ENCODE results near the gene LIN7A. TPM values are rescaled to one million over a fixed set of nuclear protein-coding genes. Genes with fewer than 3 reads are reported as not detected.
A peak's percentile ranks its signal among the peaks of the same experiment; 100 is the strongest.

The LIN7A gene
- total and polyA plus RNA-seq, 2 donors (not counting 1 experiment from before 2014, with no cell fraction given) = 22.8 to 35.3 TPM

GRCh38 chr12:80849337-80849736, 88.4 kb downstream of the LIN7A start:
- Histone ChIP-seq H3K79me2 (ENCODE audit: control insufficient read depth, insufficient read depth, low read length) (no peaks in the 10 kb centered on the region), H3K4me3 (replicated peaks in 1 of 4; ENCODE audit: control extremely low read depth in 1 of 4, insufficient read depth in 1 of 4, low read depth in 3 of 4, low read length in 4 of 4) (no peak overlapping the region), H3K4me1 (ENCODE audit: control insufficient read depth, extremely low read depth, insufficient read depth, low read length) (no peaks in the 10 kb centered on the region), H3K4me2 (ENCODE audit: extremely low read depth, insufficient read depth, low read length) (no peak overlapping the region), H2AFZ (ENCODE audit: low read length) (no peak overlapping the region), H4K20me1 (ENCODE audit: control insufficient read depth, extremely low read depth, insufficient read depth, low read length) (no peaks in the 10 kb centered on the region), H3K27me3 (ENCODE audit: control insufficient read depth, insufficient read depth, low read length) (no peaks in the 10 kb centered on the region), H3K27ac (ENCODE audit: insufficient read depth, low read length) (no peak overlapping the region), H3K9me3 (ENCODE audit: control insufficient read depth, insufficient read depth, low read depth, low read length) (no peaks in the 10 kb centered on the region), H3K9ac (ENCODE audit: insufficient read depth, low read length) (no peak overlapping the region), H3K36me3 (ENCODE audit: control insufficient read depth, insufficient read depth, low read length) (no peaks in the 10 kb centered on the region)
- TF ChIP-seq CTCF (conservative IDR thresholded peaks at IDR 0.05 in 1 of 2, IDR thresholded peaks at IDR 0.05 in 1 of 2; ENCODE audit: low read depth in 1 of 2, low read length in 2 of 2) = no peak
- TF ChIP-seq EZH2 (IDR thresholded peaks at IDR 0.05; ENCODE audit: low read length, missing control alignments) = no peak
- DNase-seq (ENCODE audit: low read depth in 2 of 2) = no peak

- Histone ChIP-seq H4K20me1 (ENCODE audit: control insufficient read depth, extremely low read depth, insufficient read depth, low read length) (no peaks in the 10 kb centered on the region), H2AFZ (ENCODE audit: low read length) (no peak overlapping the region), H3K79me2 (ENCODE audit: control insufficient read depth, insufficient read depth, low read length) (no peaks in the 10 kb centered on the region), H3K9ac (ENCODE audit: insufficient read depth, low read length) (no peak overlapping the region), H3K9me3 (ENCODE audit: control insufficient read depth, insufficient read depth, low read depth, low read length) (no peaks in the 10 kb centered on the region), H3K4me2 (ENCODE audit: extremely low read depth, insufficient read depth, low read length) (no peak overlapping the region), H3K27me3 (ENCODE audit: control insufficient read depth, insufficient read depth, low read length) (no peaks in the 10 kb centered on the region), H3K4me1 (ENCODE audit: control insufficient read depth, extremely low read depth, insufficient read depth, low read length) (no peaks in the 10 kb centered on the region), H3K4me3 (replicated peaks in 1 of 4; ENCODE audit: control extremely low read depth in 1 of 4, insufficient read depth in 1 of 4, low read depth in 3 of 4, low read length in 4 of 4) (no peak overlapping the region), H3K27ac (ENCODE audit: insufficient read depth, low read length) (no peak overlapping the region), H3K36me3 (ENCODE audit: control insufficient read depth, insufficient read depth, low read length) (no peaks in the 10 kb centered on the region)
- DNase-seq (ENCODE audit: low read depth in 2 of 2) = peak in 1 of 2 donors; percentile 42
- TF ChIP-seq CTCF (conservative IDR thresholded peaks at IDR 0.05 in 1 of 2, IDR thresholded peaks at IDR 0.05 in 1 of 2; ENCODE audit: low read depth in 1 of 2, low read length in 2 of 2) (no peak), EZH2 (IDR thresholded peaks at IDR 0.05; ENCODE audit: low read length, missing control alignments) (no peak)
Observed at GRCh38 chr12:80848858-80849257, 88.9 kb downstream of the LIN7A start.

GRCh38 chr12:80847575-80847974, 90.2 kb downstream of the LIN7A start:
- H3K27ac ChIP-seq (ENCODE audit: insufficient read depth, low read length) = no peak overlapping the region
- no peak overlapping the region for H2AFZ ChIP-seq (ENCODE audit: low read length)
- no peak overlapping the region for H3K4me3 ChIP-seq (replicated peaks in 1 of 4; ENCODE audit: control extremely low read depth in 1 of 4, insufficient read depth in 1 of 4, low read depth in 3 of 4, low read length in 4 of 4)

More at GRCh38 chr12:80847575-80847974, 90.2 kb downstream of the LIN7A start:
- Histone ChIP-seq H3K79me2 (ENCODE audit: control insufficient read depth, insufficient read depth, low read length) (no peaks in the 10 kb centered on the region), H3K27me3 (ENCODE audit: control insufficient read depth, insufficient read depth, low read length) (no peaks in the 10 kb centered on the region), H3K9me3 (ENCODE audit: control insufficient read depth, insufficient read depth, low read depth, low read length) (no peaks in the 10 kb centered on the region), H3K4me2 (ENCODE audit: extremely low read depth, insufficient read depth, low read length) (no peak overlapping the region), H3K9ac (ENCODE audit: insufficient read depth, low read length) (no peak overlapping the region), H3K4me1 (ENCODE audit: control insufficient read depth, extremely low read depth, insufficient read depth, low read length) (no peaks in the 10 kb centered on the region), H3K36me3 (ENCODE audit: control insufficient read depth, insufficient read depth, low read length) (no peaks in the 10 kb centered on the region), H4K20me1 (ENCODE audit: control insufficient read depth, extremely low read depth, insufficient read depth, low read length) (no peaks in the 10 kb centered on the region)
- TF ChIP-seq EZH2 (IDR thresholded peaks at IDR 0.05; ENCODE audit: low read length, missing control alignments) = no peak
- TF ChIP-seq CTCF (conservative IDR thresholded peaks at IDR 0.05 in 1 of 2, IDR thresholded peaks at IDR 0.05 in 1 of 2; ENCODE audit: low read depth in 1 of 2, low read length in 2 of 2) = no peak
- DNase-seq (ENCODE audit: low read depth in 2 of 2) = no peak
